NCI-H2227 (cell line): Measurements from ENCODE around the gene SNAPIN.

Source experiments
- DNase-seq: peaks from one replicate; lab custom pipeline; 2025; ENCODE audit not compliant: unreplicated experiment; lab: John Stamatoyannopoulos, UW

Gene SNAPIN, protein sequence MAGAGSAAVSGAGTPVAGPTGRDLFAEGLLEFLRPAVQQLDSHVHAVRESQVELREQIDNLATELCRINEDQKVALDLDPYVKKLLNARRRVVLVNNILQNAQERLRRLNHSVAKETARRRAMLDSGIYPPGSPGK

DNA sequence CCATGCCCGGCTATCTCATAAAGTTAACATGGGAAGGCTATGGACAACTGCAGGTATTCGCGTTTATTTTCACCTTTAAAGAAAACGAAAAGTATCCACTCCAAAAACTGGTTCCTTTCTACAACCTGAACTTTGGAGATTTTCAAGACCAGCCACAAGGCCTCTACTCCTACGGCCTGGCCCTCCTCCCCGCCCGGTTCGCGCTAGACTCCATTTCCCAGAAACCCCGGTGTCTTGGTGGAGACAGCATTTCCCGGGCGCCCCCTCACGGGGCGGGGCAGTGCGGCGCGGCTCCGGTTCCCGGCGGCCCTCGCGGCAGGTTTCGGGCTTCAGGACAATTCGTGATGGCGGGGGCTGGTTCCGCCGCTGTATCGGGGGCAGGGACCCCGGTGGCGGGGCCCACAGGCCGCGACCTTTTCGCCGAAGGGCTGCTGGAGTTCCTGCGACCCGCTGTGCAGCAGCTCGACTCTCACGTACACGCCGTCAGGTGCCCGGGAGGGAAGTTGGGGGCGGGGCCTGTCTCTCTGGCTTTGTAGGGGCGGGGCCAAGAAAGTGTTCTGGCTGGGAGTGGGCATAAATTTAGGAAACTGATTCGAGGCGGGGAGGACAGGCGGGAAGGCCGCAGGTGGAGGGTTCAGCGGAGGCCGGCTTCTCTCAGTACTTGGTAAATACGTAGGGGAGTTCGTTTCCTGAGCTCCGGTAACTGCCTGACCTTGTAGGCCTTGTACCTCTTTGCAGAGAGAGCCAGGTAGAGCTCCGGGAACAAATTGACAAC lies at the start of gene SNAPIN:
SNAPIN (plus strand) TSS at position 304 of the 775 bp plus-strand sequence; CDS start at position 345, 41 bp downstream.
- DNase-seq: peak; percentile 94

DNA sequence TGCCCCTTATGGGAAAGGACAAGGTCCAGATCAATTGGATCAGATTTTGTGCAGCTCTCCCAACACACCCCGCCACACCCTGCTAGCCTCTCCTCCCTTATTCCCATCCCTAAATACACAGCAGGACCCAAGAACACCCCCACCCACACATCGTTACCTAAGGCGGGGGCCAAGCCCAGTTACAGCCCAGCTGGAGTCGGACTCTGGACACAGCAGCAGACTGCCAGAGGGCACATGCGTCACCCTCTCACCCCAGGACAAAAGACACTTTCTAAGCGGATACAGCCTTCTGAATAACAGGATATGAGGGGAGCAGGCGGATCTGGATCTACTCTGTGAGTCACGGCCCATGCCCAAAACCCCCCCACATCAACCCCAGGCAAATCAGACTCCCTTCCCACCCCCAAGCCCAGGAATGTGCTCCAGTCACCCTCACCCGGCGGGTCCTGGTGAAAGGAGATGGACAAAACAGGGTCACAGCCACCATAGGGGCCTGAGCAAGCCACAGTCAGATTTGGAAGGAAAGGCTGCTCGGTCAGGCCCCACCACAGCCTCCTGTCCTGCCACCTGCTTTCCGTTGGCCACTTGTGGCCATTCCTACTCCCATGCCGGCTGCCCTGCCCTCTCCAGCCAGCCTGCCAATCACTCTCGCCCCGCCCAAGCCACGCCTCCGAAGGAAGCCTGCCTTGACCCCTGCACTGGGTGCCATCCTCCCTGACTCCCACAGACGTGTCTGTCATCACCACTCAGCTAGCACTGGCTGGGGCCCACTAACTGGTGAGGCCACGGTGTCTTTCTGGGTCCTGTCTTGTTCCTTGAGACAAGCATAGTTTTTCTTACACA lies 49.5 kb upstream of the SNAPIN start:
- no peak for DNase-seq

DNA sequence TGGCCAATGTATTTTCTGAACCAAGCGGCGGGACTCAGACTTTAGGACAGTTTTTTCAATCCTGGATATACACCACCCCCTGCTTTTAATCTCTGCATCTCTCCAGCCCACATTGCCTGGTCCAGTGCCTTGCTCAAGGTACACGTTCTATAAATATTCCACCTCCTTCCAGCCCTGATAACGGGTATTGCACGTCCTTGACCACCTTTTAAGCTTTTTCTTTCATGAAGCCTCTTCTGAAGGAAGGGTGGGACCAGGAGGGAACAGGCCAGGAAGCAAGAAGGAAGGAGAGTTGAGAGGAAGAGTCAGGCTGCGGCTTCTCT lies 49.0 kb upstream of the SNAPIN start:
- DNase-seq: no peak

DNA sequence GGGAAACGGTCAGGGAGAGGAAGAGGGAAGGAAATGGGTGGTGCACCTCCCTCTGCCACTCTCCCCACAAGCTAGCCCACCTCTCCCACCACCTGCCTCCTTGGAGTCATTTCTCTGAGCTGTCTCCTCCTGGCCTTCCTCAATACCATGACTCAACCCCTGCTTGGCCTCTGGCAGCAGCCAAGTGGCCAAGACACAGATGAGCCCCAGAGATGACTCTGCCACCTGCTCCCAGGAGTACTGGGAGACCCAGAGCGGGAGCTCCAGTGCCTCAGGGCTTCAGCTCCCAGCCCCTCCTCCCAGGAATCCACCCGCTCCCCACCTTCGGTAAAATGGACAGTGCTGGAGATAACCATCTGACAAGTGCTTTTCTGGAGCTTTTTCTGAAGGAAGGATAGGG lies 48.2 kb upstream of the SNAPIN start:
- no peak for DNase-seq

DNA sequence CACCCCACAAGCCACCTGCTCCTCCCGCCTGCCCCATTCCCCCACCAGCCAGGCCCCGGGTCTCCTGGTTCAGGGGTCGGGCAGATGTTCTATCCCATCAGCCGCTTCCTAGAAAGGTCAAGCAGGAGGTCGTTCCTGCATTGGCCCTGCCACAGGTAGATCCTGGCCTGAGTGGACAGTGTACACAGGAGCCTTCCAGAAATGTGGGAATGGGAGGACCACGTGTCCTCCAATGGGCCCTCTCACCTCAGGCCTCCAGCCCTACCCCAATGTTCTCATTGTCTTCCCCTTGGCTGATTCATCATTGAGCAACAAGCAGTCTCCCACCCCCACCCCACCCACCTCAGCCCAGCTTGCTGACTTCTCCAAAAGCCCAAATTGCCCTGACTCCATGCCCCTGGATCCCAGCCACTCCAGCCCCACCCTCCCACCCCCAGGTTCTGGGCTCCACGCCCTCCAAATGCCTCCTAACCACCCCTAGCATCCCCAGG lies 47.6 kb upstream of the SNAPIN start:
- no peak for DNase-seq

DNA sequence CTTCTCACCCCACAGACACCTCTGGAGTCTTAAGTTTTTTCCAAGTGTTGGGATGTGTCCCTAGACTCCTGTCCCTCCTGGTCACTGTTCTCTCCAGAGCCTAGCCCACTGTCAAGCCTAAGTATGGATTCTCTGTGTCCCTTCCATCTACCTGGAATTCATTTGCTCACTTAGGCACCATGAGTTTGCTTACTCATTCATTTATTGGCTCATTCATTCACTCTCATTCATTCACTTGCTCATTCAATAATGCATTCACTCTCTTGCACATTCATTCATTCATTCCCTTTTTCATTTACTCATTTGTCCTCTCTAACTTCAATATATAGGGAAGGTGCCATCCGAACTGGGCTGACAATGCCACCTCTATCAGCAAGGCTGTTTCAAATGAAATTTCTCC lies 47.1 kb upstream of the SNAPIN start:
- DNase-seq: no peak

DNA sequence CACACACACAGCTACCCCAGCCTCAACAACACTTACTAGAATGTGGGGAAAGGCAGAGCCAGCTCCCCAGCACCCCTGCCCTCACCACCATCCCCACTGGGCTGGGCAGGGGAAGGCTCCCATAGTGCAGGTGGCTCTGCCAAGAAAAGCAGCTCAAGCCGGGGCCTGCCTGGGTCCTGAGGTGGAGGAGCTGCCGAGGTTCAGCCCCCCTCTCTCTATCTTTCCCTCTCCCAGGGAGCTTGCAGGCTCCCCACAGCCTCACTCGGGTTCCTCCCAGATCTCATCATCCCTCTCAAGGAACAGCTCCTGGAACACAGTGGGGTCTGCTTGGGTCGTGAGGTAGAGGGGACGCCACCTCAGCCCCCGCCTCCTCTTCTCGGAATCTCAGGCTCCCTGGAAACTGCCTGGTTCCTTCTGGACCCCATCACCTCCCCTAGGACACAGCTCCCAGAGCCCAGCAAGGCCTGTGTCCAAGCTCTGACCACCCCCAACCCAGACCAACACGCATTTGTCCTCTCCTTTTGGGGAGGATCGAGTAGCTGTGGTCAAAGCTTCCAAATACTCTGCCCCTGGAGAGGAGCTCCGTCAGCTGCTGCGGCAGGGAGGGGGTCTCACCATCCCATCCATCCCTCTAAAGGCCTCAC lies 46.3 kb upstream of the SNAPIN start:
- no peak for DNase-seq

DNA sequence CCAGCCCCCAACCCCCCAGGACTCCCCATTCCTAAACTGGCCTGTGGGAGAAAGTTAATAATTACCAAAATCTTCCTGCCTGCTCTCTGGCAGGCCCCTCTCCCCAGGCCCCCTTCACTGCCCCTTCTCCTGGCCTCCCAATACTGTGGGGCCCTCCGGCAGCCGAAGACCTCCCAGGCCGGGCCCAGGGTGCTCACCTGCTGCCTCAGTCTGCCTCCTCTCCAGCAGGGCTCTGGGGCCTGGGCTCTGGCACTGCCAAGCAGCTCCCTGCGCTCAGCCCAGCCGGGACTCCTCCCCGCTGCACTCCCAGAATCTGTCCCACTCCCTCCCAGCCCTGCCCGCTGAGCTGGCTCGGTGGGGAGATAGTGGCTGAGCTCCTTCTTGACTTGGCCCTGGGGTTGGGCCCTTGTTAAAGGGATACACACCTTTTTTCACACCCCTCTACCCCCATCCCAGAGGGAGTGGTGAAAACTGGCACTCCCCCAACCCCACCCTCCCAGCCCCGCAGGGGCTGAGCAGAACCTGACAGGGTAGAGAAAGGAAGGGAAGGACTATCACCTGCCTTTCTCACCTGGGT lies 45.7 kb upstream of the SNAPIN start, which contains the start of gene S100A16:
S100A16 (minus strand) TSS at position 383 of the 577 bp plus-strand sequence. CDS start 4,986 bp downstream, outside the sequence.
- no peak for DNase-seq

DNA sequence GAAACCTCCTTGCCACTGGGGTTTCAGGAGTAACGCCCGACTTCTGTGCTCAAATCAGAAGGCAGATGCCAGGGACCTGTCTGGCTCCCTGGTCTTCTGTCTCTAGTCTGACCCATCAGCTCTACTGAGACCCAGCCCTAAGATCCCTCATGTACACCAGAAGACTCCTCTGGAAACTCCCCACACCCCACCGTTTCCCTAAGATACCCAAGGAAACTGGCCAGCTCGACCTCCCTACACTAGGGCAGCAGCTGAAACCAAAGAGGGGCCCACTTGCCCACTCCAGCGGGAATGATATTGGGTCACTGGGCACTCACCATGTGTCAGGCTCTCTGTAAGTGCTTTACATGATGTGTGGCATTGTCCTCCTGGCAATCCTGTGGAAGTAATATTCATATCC lies 45.1 kb upstream of the SNAPIN start:
- no peak for DNase-seq

DNA sequence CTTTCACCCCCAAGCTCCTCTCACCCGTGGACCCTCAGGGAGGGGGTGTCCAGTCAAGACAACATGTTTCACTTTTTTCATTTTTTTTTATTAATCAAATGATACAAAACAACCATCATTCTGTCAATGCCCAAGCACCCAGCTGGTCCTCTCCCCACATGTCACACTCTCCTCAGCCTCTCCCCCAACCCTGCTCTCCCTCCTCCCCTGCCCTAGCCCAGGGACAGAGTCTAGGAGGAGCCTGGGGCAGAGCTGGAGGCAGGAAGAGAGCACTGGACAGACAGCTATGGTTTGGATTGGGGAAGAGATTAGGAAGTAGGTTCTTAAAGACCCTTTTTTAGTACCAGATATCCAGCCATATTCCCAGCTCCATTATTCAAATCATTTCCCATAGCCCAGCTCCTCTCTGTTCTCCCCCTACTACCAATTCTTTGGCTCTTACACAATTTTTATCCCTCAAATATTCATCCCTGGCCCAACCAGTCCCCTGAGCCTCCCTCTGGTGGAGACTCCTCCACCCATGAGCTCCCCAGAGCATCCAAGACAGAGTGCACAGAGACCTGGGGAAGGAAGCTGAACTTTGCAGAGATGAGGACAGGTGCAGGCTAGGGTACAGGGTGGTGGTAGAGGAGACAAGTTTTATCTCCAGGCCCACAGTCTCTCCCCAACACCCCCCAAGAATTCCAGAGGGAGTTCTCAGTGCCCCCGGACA lies 44.2 kb upstream of the SNAPIN start:
- no peak for DNase-seq

DNA sequence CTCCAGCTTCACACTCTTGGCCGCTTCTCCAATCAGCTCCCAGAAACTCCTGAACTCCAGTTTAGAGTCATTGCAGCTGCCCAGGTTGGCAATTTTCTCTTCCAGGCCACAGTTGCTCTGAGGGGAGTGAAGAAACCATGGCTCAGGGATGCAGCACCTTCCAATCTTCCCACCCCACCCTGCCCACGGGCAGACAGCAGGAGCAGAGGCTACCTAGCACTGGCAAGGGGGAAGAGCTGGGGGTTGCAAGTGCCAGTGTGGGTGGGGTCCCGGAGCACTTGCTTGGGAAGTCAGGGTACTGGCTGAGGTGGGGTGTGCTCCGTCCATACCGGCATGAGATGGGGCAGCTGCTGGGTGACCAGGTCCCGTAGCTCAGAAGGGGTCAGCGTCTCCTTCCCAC lies 43.6 kb upstream of the SNAPIN start:
- no peak for DNase-seq

DNA sequence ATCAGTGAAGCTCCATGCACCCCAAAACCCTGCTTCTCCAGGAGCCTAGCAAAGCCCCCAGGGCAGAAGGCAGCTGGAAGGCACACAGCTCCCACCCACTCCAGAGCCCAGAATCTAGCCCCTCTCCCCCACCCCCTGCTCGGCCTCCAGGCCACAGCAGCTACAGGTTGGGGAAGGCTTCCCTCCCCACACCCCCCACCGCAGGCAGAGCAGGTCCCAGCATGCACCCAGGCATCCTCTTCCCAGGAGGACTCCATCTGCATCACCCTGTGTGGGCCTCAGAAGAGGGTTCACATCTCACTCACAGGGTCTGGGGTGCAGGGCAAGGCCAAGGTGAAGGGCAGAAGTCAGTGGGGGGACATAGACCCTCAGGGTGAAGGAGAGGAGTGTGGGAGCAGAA lies 43.1 kb upstream of the SNAPIN start:
- DNase-seq: no peak

DNA sequence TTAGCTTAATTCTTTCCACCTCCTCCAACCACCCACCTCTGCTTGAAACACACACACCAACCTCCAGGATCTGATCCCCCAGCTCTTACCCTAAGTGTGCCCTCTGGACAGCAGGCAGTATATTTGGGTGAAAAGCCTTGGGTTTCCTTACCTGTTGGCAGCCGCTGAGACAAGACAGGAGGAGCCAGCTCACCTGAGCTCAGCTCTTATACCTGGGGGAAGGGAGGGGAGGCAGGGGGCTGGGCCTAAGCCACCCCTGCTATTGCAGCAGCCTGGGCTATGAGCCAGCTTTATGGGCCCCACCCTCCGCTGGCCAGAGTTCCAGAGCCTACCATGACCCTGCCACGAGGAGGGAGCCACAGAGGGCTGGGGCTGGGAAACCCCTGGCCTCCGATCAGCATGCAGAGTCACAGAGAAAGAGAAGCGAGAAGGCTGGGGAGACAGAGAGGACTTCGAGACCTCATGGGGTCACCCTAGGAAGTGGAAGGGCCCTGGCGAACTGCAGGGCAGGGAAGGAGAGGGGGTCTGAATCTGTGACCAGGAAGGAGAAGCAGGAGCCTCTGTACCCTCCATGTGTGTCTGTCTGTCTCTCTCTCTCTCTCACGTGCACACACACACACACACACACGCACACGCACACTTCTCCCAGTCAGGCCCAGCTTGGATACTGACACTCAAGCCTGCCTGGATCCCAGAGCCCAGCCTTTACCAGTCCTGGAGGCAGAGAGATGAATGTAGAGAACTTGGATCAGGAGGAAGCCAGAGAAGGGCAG lies 42.2 kb upstream of the SNAPIN start, which contains the start of gene S100A14:
S100A14 (minus strand) TSS at position 182 of the 773 bp plus-strand sequence. CDS start 467 bp downstream, outside the sequence.
- DNase-seq: no peak

DNA sequence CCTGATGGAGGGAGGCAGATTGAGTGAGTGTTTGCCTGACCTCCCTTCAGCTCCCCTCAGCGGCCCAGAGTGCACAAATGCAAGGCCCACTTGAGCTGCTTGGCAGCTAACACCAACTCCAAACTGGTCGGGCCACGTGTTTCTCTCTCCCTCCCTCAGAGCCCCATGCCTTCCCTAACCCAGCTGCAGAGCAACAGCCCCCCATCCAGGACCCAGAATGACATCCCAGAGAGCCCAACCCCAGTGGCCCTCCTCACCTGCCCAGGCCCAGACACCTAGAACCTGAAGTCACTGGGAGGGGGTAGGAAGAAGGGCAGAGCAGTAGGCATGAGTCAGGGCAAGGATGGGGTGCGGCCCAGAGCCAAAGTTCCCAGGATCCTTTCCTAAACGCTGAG lies 41.6 kb upstream of the SNAPIN start:
- no peak for DNase-seq

DNA sequence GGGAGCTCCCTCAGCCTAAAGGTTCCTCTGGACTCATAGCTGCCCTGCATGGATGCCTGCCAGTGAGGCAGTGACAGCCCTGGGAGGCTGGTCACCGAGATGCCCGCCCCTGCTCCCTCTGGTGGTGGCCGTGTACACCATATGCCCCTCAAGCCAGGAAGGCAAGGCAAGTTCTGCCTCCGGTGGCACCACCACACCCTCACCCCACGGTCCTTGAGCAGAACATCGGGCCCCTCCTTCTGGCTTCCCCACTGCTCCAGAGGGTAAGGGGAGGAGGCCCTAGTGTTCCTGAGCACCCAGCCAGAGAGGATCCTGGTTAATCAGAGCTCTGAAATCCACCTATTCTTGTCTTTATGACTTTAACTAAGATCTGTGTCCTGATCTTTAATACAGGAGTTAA lies 40.8 kb upstream of the SNAPIN start:
- peak; percentile 32 for DNase-seq

DNA sequence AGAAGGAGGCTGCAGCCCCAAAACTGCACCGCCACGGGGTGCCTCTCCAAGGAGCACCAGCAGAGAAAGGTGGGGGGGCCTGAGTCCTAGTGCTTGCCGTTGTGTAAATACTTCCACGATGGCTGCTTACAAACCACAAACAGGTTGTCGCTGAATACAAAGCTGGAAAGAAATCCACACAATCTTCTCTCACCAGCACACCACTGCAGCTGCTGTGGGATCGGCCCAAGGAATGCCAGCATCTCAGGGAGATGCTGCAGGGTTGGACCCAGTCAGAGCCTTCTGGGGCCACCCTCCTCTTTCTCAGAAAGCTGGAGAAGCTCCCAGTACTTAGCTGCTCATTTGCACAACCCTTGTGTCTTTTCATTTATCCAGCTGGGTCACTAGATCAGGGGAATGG lies 39.3 kb upstream of the SNAPIN start:
- no peak for DNase-seq

DNA sequence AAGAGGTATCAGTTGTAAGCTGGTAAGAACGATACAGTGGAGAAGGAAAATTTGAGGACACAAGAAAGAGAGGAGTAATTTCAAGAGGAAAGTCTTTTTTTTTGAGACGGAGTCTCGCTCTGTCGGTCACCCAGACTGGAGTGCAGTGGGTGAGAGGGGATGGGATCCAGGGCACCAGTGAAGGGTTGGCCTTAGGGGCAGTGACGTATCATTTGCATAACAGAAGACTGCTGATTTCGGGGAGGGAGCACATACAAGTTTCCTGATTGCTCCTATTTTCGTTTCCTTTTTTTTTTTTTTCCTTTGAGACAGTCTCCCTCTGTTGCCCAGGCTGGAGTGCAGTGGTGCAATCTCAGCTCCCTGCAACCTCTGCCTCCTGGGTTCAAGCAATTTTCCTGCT lies 35.4 kb upstream of the SNAPIN start:
- DNase-seq: no peak

DNA sequence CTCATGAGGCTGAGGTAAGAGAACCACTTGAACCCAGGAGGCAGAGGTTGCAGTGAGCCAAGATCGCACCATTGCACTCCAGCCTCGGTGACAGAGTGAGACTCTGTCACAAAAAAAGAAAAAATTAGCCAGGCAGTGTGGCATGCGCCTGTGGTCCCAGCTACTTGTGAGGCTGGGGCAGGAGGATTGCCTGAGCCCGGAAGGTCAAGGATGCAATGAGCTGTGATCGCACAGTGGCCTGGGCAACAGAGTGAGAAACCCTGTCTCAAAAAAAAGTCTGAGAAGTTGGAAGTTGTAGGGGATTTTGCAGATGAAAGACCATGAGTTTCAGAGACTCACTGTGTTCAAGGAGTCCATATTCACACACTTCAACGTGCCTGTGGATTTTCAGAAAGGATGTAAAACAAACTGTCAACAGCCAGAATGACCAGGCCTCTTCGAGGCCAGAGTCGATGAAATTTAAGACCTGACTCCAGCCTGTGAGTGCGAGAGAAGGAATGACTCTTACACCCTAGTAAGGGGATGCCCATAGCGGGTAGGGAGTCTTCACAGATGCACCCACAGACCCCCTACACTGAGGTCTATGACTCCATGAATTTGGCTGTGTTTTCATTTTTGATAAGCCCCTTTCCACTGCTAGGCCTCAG lies 33.4 kb upstream of the SNAPIN start:
- DNase-seq: no peak

DNA sequence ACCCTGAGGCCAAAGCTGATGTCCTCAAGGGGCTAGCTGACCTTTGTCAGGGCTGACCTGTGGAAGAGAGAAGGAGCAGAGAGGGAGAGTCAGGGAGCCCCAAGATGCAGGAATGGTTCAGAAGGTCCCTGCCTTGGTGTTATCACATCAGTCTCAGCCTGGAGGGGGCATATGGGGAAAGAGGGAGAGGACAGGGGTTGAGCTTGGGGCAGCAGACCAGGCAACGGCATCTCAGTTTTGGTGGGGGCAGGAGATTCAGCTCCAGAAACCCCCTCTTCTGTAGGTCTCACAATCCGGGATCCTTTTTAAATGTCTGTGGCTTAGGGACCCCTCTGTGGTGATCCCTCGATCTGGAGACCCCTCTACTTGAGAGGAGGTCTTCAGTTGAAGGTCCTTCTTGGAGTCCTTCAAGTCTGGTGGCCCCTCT lies 32.0 kb upstream of the SNAPIN start:
- no peak for DNase-seq
